NT2/D1 (cell line): Measurements from ENCODE around the gene WBP1.
"Not testable (repeated sequence)": the region's sequence is repeated elsewhere in the genome, so short reads cannot be mapped to it uniquely, and the experiment has no call there.

Source experiments
- DNase-seq: peaks from one replicate; pipeline ENCODE4 v3.0.0-alpha.2; 2011; ENCODE audit warnings: low read depth, low spot score
- H3K27me3 ChIP-seq: 2 replicates; pipeline ENCODE4 v1.6.0; 2011; ENCODE audit warnings: mild to moderate bottlenecking; ENCODE audit not compliant: insufficient read length, insufficient read depth
- H3K36me3 ChIP-seq: 2 replicates; pipeline ENCODE4 v1.6.1; 2011; ENCODE audit warnings: mild to moderate bottlenecking, low read length, mixed read lengths; ENCODE audit not compliant: insufficient read depth, insufficient read length
- H3K4me1 ChIP-seq: 2 replicates; pipeline ENCODE4 v1.5.1; 2011; ENCODE audit not compliant: insufficient read depth, insufficient read length
- H3K4me3 ChIP-seq: 2 replicates; pipeline ENCODE4 v1.5.1; 2011; ENCODE audit warnings: low read depth; ENCODE audit not compliant: insufficient read length
- H3K9ac ChIP-seq: 2 replicates; pipeline ENCODE4 v1.6.0; 2011; ENCODE audit warnings: low read depth; ENCODE audit not compliant: insufficient read length
- H3K9me3 ChIP-seq: 2 replicates; pipeline ENCODE4 v1.5.1; 2011; ENCODE audit warnings: mild to moderate bottlenecking, low read length; ENCODE audit not compliant: insufficient read depth
- SUZ12 ChIP-seq: IDR thresholded peaks from 2 replicates; pipeline ENCODE4 v1.6.1; 2011; ENCODE audit not compliant: insufficient read length, insufficient read depth; ENCODE audit errors: extremely low read depth
- YY1 ChIP-seq: IDR thresholded peaks from 2 replicates; pipeline ENCODE4 v1.6.1; 2011; ENCODE audit not compliant: insufficient read length, insufficient read depth
- ZNF274 ChIP-seq: IDR thresholded peaks from 2 replicates; pipeline ENCODE4 v1.6.1; 2011; ENCODE audit warnings: mild to moderate bottlenecking, low read depth, low read length

Gene WBP1

GRCh38 chr2:74482801-74483674 lies 24.8 kb downstream of the WBP1 start, which contains the start of the genes CCDC142 and TTC31:
CCDC142 (minus strand) TSS chr2:74482998; CDS start chr2:74482837, 161 bp downstream.
TTC31 (plus strand) TSS chr2:74483081; CDS start chr2:74483096, 15 bp downstream.
- H3K27me3 ChIP-seq = no peaks in the 10 kb centered on the region
- H3K36me3 ChIP-seq = peaks cover 33% of the 10 kb centered on the region
- peaks cover 3% of the 10 kb centered on the region for H3K4me1 ChIP-seq
- peak; percentile 93 for DNase-seq
- peak within 1 kb of the TSS; percentile 75 for H3K4me3 ChIP-seq
- no peaks in the 10 kb centered on the region for H3K9me3 ChIP-seq
- peak within 1 kb of the TSS; percentile 85 for H3K9ac ChIP-seq
- TF ChIP-seq YY1 = peak; percentile 98
- TF ChIP-seq SUZ12 = no peak

- Histone ChIP-seq H3K36me3 (peaks cover 31% of the 10 kb centered on the region), H3K4me3 (peak overlapping the region; percentile 75), H3K9ac (peak overlapping the region; percentile 85)
- H3K27me3 ChIP-seq, DNase-seq, H3K4me1 ChIP-seq, H3K9me3 ChIP-seq: not testable (repeated sequence)
Observed at GRCh38 chr2:74483675-74484164, 25.5 kb downstream of the WBP1 start.

GRCh38 chr2:74486141-74486540 lies 27.9 kb downstream of the WBP1 start:
- no peak for DNase-seq
- no peaks in the 10 kb centered on the region for H3K9me3 ChIP-seq
- TF ChIP-seq YY1 (no peak), SUZ12 (no peak), ZNF274 (no peak)
- H3K4me1 ChIP-seq = peaks cover 3% of the 10 kb centered on the region
- H3K36me3 ChIP-seq = peaks cover 24% of the 10 kb centered on the region
- no peak overlapping the region for H3K9ac ChIP-seq
- H3K27me3 ChIP-seq = no peaks in the 10 kb centered on the region
- no peak overlapping the region for H3K4me3 ChIP-seq

- Histone ChIP-seq H3K9ac (no peak overlapping the region), H3K4me3 (no peak overlapping the region), H3K27me3 (no peaks in the 10 kb centered on the region), H3K9me3 (no peaks in the 10 kb centered on the region), H3K36me3 (peaks cover 45% of the 10 kb centered on the region), H3K4me1 (no peaks in the 10 kb centered on the region)
- TF ChIP-seq ZNF274 = no peak
- no peak for TF ChIP-seq SUZ12
- no peak for TF ChIP-seq YY1
- no peak for DNase-seq
Observed at GRCh38 chr2:74488643-74489481, 30.6 kb downstream of the WBP1 start.

GRCh38 chr2:74489906-74490305 lies 31.7 kb downstream of the WBP1 start:
- no peak for DNase-seq
- Histone ChIP-seq H3K9ac (no peak overlapping the region), H3K9me3 (no peaks in the 10 kb centered on the region), H3K4me3 (no peak overlapping the region), H3K27me3 (no peaks in the 10 kb centered on the region), H3K4me1 (no peaks in the 10 kb centered on the region), H3K36me3 (peaks cover 52% of the 10 kb centered on the region)
- TF ChIP-seq YY1 (no peak), SUZ12 (no peak), ZNF274 (no peak)

GRCh38 chr2:74491648-74492544 lies 33.7 kb downstream of the WBP1 start:
- H3K4me3 ChIP-seq = no peak overlapping the region
- no peak overlapping the region for H3K9ac ChIP-seq
- no peak for DNase-seq
- H3K27me3 ChIP-seq = peaks cover 17% of the 10 kb centered on the region
- TF ChIP-seq ZNF274 = no peak
- no peak for TF ChIP-seq SUZ12
- no peak for TF ChIP-seq YY1
- H3K36me3 ChIP-seq = peaks cover 49% of the 10 kb centered on the region
- H3K9me3 ChIP-seq = no peaks in the 10 kb centered on the region
- no peaks in the 10 kb centered on the region for H3K4me1 ChIP-seq
